IMR-90 (cell line): ENCODE results near the gene NPLOC4. TPM values are rescaled to one million over a fixed set of nuclear protein-coding genes. Genes with fewer than 3 reads are reported as not detected.
A peak's percentile ranks its signal among the peaks of the same experiment; 100 is the strongest.

ENCODE experiments used
- ATAC-seq: fragments of 200-7000 bp; cut with Tn5 transposase; 2 replicates; pipeline ENCODE4 v1.9.1; 2020; ENCODE audit warnings: low read depth, mild to moderate bottlenecking, moderate library complexity
- BruUV-seq: library from RNA; stranded (reverse); fragments of 400-500 nt; replicated peaks from 2 replicates; lab custom pipeline; 2021; lab: Mats Ljungman, UMichigan
- CTCF ChIA-PET: fragments of 300-600 bp; formaldehyde crosslinking; extraction: SDS; loops from one replicate; lab custom pipeline; 2021; ENCODE audit warnings: antibody characterized with exemption; lab: Yijun Ruan, JAX
- POLR2A ChIA-PET: fragments of 300-600 bp; sonication (Branson Sonifier 250); formaldehyde crosslinking; loops from one replicate; lab custom pipeline; 2022; ENCODE audit warnings: antibody characterized with exemption; ENCODE audit not compliant: unreplicated experiment; lab: Charles Lee
- DNase-seq: peaks from one replicate; pipeline ENCODE4 v3.0.0; 2013
- H2AFZ ChIP-seq: replicated peaks from 2 replicates; pipeline ENCODE3; 2013; ENCODE audit warnings: low read length, mild to moderate bottlenecking; ENCODE audit not compliant: poor library complexity
- H2AK5ac ChIP-seq: 2 replicates; pipeline ENCODE4 v1.6.1; 2013; ENCODE audit warnings: low read depth, low read length, inconsistent platforms
- H2AK9ac ChIP-seq: replicated peaks from 2 replicates; pipeline ENCODE3; 2013; ENCODE audit warnings: mild to moderate bottlenecking, low read depth, low read length, moderate library complexity; ENCODE audit not compliant: poor library complexity
- H2BK120ac ChIP-seq: 2 replicates; pipeline ENCODE4 v1.6.1; 2013; ENCODE audit warnings: low read depth, low read length, inconsistent platforms
- H2BK15ac ChIP-seq: 3 replicates; pipeline ENCODE4 v1.6.1; 2013; ENCODE audit warnings: low read depth, low read length, inconsistent platforms
- H2BK20ac ChIP-seq: 2 replicates; pipeline ENCODE4 v1.6.1; 2013; ENCODE audit warnings: low read depth, mild to moderate bottlenecking, inconsistent platforms, low read length, moderate library complexity
- H2BK5ac ChIP-seq: 2 replicates; pipeline ENCODE4 v1.6.1; 2013; ENCODE audit warnings: mild to moderate bottlenecking, low read depth, low read length, inconsistent platforms; ENCODE audit not compliant: poor library complexity, severe bottlenecking
- H3K14ac ChIP-seq: replicated peaks from 2 replicates; pipeline ENCODE4 v1.6.1; 2013; ENCODE audit warnings: low read depth, low read length, inconsistent platforms
- H3K18ac ChIP-seq: 2 replicates; pipeline ENCODE4 v1.6.1; 2013; ENCODE audit warnings: low read depth, low read length, control low read depth
- H3K23ac ChIP-seq: 2 replicates; pipeline ENCODE4 v1.6.1; 2013; ENCODE audit warnings: low read depth, low read length, inconsistent platforms
- H3K27ac ChIP-seq: 2 replicates; pipeline ENCODE4 v1.5.1; 2013; ENCODE audit warnings: mild to moderate bottlenecking, control low read depth, low read length; ENCODE audit not compliant: insufficient read depth
- H3K27me3 ChIP-seq: 2 replicates; pipeline ENCODE4 v1.6.1; 2013; ENCODE audit warnings: low read length; ENCODE audit not compliant: control insufficient read depth, insufficient read depth
- H3K36me3 ChIP-seq: 2 replicates; pipeline ENCODE4 v1.6.1; 2013; ENCODE audit warnings: low read length, mixed read lengths; ENCODE audit not compliant: control insufficient read depth, insufficient read depth
- H3K4ac ChIP-seq: 2 replicates; pipeline ENCODE4 v1.6.1; 2013; ENCODE audit warnings: low read depth, low read length, inconsistent platforms
- H3K4me1 ChIP-seq: 2 replicates; pipeline ENCODE4 v1.6.1; 2013; ENCODE audit warnings: low read length, mixed read lengths; ENCODE audit not compliant: control insufficient read depth, insufficient read depth
- H3K4me2 ChIP-seq: 2 replicates; pipeline ENCODE4 v1.6.1; 2013; ENCODE audit warnings: low read depth, mild to moderate bottlenecking, control low read depth, low read length, moderate library complexity
- H3K4me3 ChIP-seq: 2 replicates; pipeline ENCODE4 v1.5.1; 2013; ENCODE audit warnings: low read depth, mild to moderate bottlenecking, control low read depth, low read length, moderate library complexity; ENCODE audit not compliant: insufficient read depth
- H3K56ac ChIP-seq: 2 replicates; pipeline ENCODE4 v1.6.1; 2013; ENCODE audit warnings: low read length, inconsistent platforms; ENCODE audit not compliant: insufficient read depth; ENCODE audit errors: extremely low read depth
- H3K79me1 ChIP-seq, 2 experiments: 2 replicates each; pipeline ENCODE4 v1.6.1; 2013; ENCODE audit warnings: low read length in 2 of 2, inconsistent platforms in 1 of 2, low read depth in 1 of 2
- H3K9ac ChIP-seq: 2 replicates; pipeline ENCODE4 v1.6.1; 2013; ENCODE audit warnings: low read depth, low read length, control low read depth
- H3K9me1 ChIP-seq: 2 replicates; pipeline ENCODE4 v1.6.1; 2013; ENCODE audit warnings: low read length, inconsistent platforms; ENCODE audit not compliant: insufficient read depth
- H3K9me3 ChIP-seq: 2 replicates; pipeline ENCODE4 v1.6.1; 2013; ENCODE audit warnings: low read length; ENCODE audit not compliant: control insufficient read depth, insufficient read depth
- H4K20me1 ChIP-seq: 2 replicates; pipeline ENCODE4 v1.6.1; 2013; ENCODE audit warnings: low read length, inconsistent platforms; ENCODE audit not compliant: insufficient read depth
- H4K5ac ChIP-seq: 2 replicates; pipeline ENCODE4 v1.6.1; 2013; ENCODE audit warnings: mild to moderate bottlenecking, low read depth, low read length, control low read depth
- H4K8ac ChIP-seq, 2 experiments: 2 replicates each; pipeline ENCODE4 v1.6.1; 2013; ENCODE audit warnings: low read depth in 2 of 2, low read length in 2 of 2, control low read depth in 1 of 2, inconsistent platforms in 1 of 2
- H4K91ac ChIP-seq: 2 replicates; pipeline ENCODE4 v1.6.1; 2013; ENCODE audit warnings: low read depth, low read length, inconsistent platforms; ENCODE audit not compliant: insufficient read depth
- CEBPB ChIP-seq: IDR thresholded peaks from 2 replicates; pipeline ENCODE4 v1.6.1; 2012; ENCODE audit warnings: low read depth, low read length, improper control_type of control experiment
- FOS ChIP-seq: fragments of 150-350 bp; IDR thresholded peaks from 2 replicates; pipeline ENCODE4 v1.6.1; 2016; ENCODE audit warnings: low read depth, low read length
- MAFK ChIP-seq: IDR thresholded peaks from 2 replicates; pipeline ENCODE4 v1.6.1; 2012; ENCODE audit warnings: low read depth, low read length, improper control_type of control experiment
- MAZ ChIP-seq: IDR thresholded peaks from 2 replicates; pipeline ENCODE4 v1.6.1; 2012; ENCODE audit warnings: low read depth, mild to moderate bottlenecking, low read length, improper control_type of control experiment, moderate library complexity, borderline replicate concordance
- NFE2L2 ChIP-seq: fragments of 150-350 bp; IDR thresholded peaks from 2 replicates; pipeline ENCODE4 v1.6.1; 2016; ENCODE audit warnings: low read depth, mild to moderate bottlenecking, low read length
- POLR2A ChIP-seq: IDR thresholded peaks from 2 replicates; pipeline ENCODE4 v1.6.1; 2012; ENCODE audit warnings: mild to moderate bottlenecking, low read depth, low read length
- SMC3 ChIP-seq: fragments of 150-350 bp; IDR thresholded peaks from 2 replicates; pipeline ENCODE4 v1.6.1; 2016; ENCODE audit warnings: low read depth, mild to moderate bottlenecking, antibody characterized with exemption, low read length, moderate library complexity
- WGBS, 2 experiments: methylation state at CpG; one replicate each; pipeline versions ENCODE4 v1.1.5 to v1.1.7; 2013; ENCODE audit warnings: missing lambda C conversion rate in 2 of 2; ENCODE audit not compliant: insufficient read length in 1 of 2; ENCODE audit errors: extremely low coverage in 2 of 2; 5-methylcytosine and 5-hydroxymethylcytosine counted together
- dilution Hi-C: fragments of 300-500 bp; cut with HindIII; formaldehyde crosslinking; loops from one replicate; pipeline ENCODE4 v1.14.3; 2018; ENCODE audit warnings: low sequenced_read_pairs; ENCODE audit not compliant: unreplicated experiment
- in situ Hi-C: fragments of 300-500 bp; cut with MboI; formaldehyde crosslinking; loops from 3 replicates; pipeline ENCODE4 v1.14.3; 2019; ENCODE audit warnings: low sequenced_read_pairs, inconsistent platforms, mixed read lengths
- intact Hi-C: fragments of 100-400 bp; cut with micrococcal nuclease; formaldehyde crosslinking; loops from 2 replicates; pipeline ENCODE4 v1.10.0; 2022
- polyA plus RNA-seq, 3 experiments: library from polyadenylated mRNA; depleted of rRNA; stranded (reverse); fragments of >200 nt; gene quantifications; 2 replicates each; pipeline ENCODE4 v1.2.3, GENCODE V29; 2012; ENCODE audit warnings: low replicate concordance in 1 of 3
- total RNA-seq: library from RNA; depleted of rRNA; stranded (reverse); fragments of >200 nt; gene quantifications from 2 replicates; pipeline ENCODE4 v1.2.3, GENCODE V29; 2012

The NPLOC4 gene
- total and polyA plus RNA-seq, 2 of the 4 experiments (the other 2 are of a cell fraction), result 70.4 to 78.3 TPM

GRCh38 chr17:81537856-81538555 lies 98.9 kb downstream of the NPLOC4 start:
- ATAC-seq, result no peak; the same call in 1 of the 2 replicates
- no peaks in the 10 kb centered on the region for H3K9me1 ChIP-seq
- no peak overlapping the region for H2BK120ac ChIP-seq
- in situ Hi-C loops, result no loop called here
- no peak overlapping the region for H4K5ac ChIP-seq
- dilution Hi-C loops, result no loop called here
- H3K4ac ChIP-seq, result no peak overlapping the region
- H3K27me3 ChIP-seq, result peaks cover 10% of the 10 kb centered on the region; the same call in 1 of the 2 replicates
- ChIA-PET CTCF (no interaction called here), POLR2A (no interaction called here)
- H3K79me1 ChIP-seq, result no peaks in the 10 kb centered on the region; a peak in 1 of 4 replicates
- no peak overlapping the region for H4K91ac ChIP-seq
- peak overlapping the region; percentile 42 for H2AK9ac ChIP-seq
- H3K4me3 ChIP-seq, result no peak overlapping the region
- no peak overlapping the region for H4K8ac ChIP-seq
- WGBS, 2 experiments, result 84% methylated on average over 15 of the region's 26 CpGs; no CpG with 5 or more reads in 1 of the 2 experiments
- no peak overlapping the region for H3K4me2 ChIP-seq
- H3K27ac ChIP-seq, result no peak overlapping the region
- H2AFZ ChIP-seq, result no peak overlapping the region
- no peak overlapping the region for H3K9ac ChIP-seq
- no TSS peak for BruUV-seq
- intact Hi-C loops, result no loop called here
- H3K23ac ChIP-seq, result no peak overlapping the region
- H3K4me1 ChIP-seq, result no peaks in the 10 kb centered on the region
- H2BK15ac ChIP-seq, result no peak overlapping the region
- H3K18ac ChIP-seq, result no peak overlapping the region
- no peak overlapping the region for H3K56ac ChIP-seq
- no peak for DNase-seq
- TF ChIP-seq MAFK (no peak), NFE2L2 (no peak), SMC3 (no peak), CEBPB (no peak), POLR2A (no peak), MAZ (no peak), FOS (no peak)
- H2BK5ac ChIP-seq, result no peak overlapping the region
- H3K9me3 ChIP-seq, result no peaks in the 10 kb centered on the region
- no peak overlapping the region for H3K14ac ChIP-seq
- H2AK5ac ChIP-seq, result no peak overlapping the region
- H4K20me1 ChIP-seq, result peaks cover 7% of the 10 kb centered on the region; the same call in 1 of the 2 replicates
- no peak overlapping the region for H2BK20ac ChIP-seq
- peaks cover 19% of the 10 kb centered on the region; the same call in 1 of the 2 replicates for H3K36me3 ChIP-seq
